Retina (tissue), 1 donor: ENCODE results near the gene IAH1.

Experiments
- DNase-seq: peaks from one replicate; pipeline ENCODE4 v3.0.0-alpha.2; 2016

IAH1 gene

GRCh38 chr2:9533663-9534062 is 59.3 kb downstream of the IAH1 start:
- no peak for DNase-seq

GRCh38 chr2:9535177-9535576 is 60.8 kb downstream of the IAH1 start:
- DNase-seq = no peak

DNA sequence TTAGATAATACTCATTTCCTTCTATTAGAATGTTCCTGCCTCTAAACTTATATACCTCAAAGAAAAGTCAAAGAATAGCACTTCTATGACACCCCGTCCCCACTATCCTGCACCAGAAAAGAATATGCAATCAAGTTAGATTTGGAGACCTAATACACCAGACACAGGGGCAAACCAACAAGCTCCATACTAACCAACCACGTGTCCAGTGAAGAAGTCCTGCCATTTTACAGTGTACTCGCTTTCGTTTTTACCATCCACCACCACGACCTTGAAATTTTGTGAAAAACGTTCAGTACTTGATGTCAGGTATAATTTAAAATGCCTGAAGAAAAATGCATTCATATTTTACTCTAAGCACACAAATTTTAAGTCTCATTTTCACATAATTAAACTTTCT is 62.2 kb downstream of the IAH1 start:
- no peak for DNase-seq

GRCh38 chr2:9538000-9538507 is 63.7 kb downstream of the IAH1 start:
- no peak for DNase-seq
